Natural killer cell (primary cell): Measurements from ENCODE around the gene ZFHX2. TPM values are rescaled to one million over a fixed set of nuclear protein-coding genes. Genes with fewer than 3 reads are reported as not detected.

Experiments used
- ATAC-seq, 3 donors: fragments of 150-1000 bp in 2 of 3; fragments of 200-7000 bp in 1 of 3; cut with Tn5 transposase; 1 replicate in 1 of 3; 2 replicates in 2 of 3; pipeline ENCODE4 v1.10.0; 2021; ENCODE audit warnings: mild to moderate bottlenecking in 2 of 3, moderate library complexity in 2 of 3
- DNase-seq, 2 donors: peaks; one replicate each; pipeline versions ENCODE4 v3.0.0 to v3.0.0-alpha.2; 2013 to 2021; ENCODE audit warnings: mixed read lengths in 1 of 2
- H3K27ac ChIP-seq: one replicate; pipeline ENCODE4 v1.5.1; 2013; ENCODE audit warnings: mild to moderate bottlenecking, low read length
- H3K27me3 ChIP-seq: one replicate; pipeline ENCODE4 v1.6.1; 2013; ENCODE audit warnings: low read length; ENCODE audit not compliant: control insufficient read depth, insufficient read depth
- H3K36me3 ChIP-seq: one replicate; pipeline ENCODE4 v1.6.1; 2013; ENCODE audit warnings: low read length; ENCODE audit not compliant: control insufficient read depth, insufficient read depth
- H3K4me1 ChIP-seq: one replicate; pipeline ENCODE4 v1.6.1; 2013; ENCODE audit warnings: low read length; ENCODE audit not compliant: control insufficient read depth, insufficient read depth
- H3K4me3 ChIP-seq: one replicate; pipeline ENCODE4 v1.5.1; 2013; ENCODE audit warnings: low read length
- H3K9me3 ChIP-seq: one replicate; pipeline ENCODE4 v1.6.1; 2013; ENCODE audit warnings: low read length; ENCODE audit not compliant: control insufficient read depth, insufficient read depth
- H3K27ac Mint-ChIP-seq, 2 donors: one replicate each; pipeline ENCODE4 v1.8.0; 2022; ENCODE audit warnings: mild to moderate bottlenecking in 2 of 2, mixed read lengths in 2 of 2, moderate library complexity in 1 of 2
- H3K27me3 Mint-ChIP-seq, 2 donors: one replicate each; pipeline ENCODE4 v1.8.0; 2022; ENCODE audit warnings: low read depth in 2 of 2, mixed read lengths in 2 of 2
- H3K36me3 Mint-ChIP-seq: one replicate; pipeline ENCODE4 v1.8.0; 2022; ENCODE audit warnings: mixed read lengths
- H3K4me1 Mint-ChIP-seq, 2 donors: one replicate each; pipeline ENCODE4 v1.8.0; 2022; ENCODE audit warnings: mixed read lengths in 2 of 2
- H3K4me3 Mint-ChIP-seq: one replicate; pipeline ENCODE4 v1.8.0; 2022; ENCODE audit warnings: mild to moderate bottlenecking, moderate library complexity, mixed read lengths
- H3K9me3 Mint-ChIP-seq, 2 donors: one replicate each; pipeline ENCODE4 v1.8.0; 2022; ENCODE audit warnings: mixed read lengths in 2 of 2
- WGBS: methylation state at CpG from one replicate; pipeline ENCODE4 v1.1.7; 2013; ENCODE audit warnings: missing lambda C conversion rate; ENCODE audit not compliant: insufficient coverage; 5-methylcytosine and 5-hydroxymethylcytosine counted together
- intact Hi-C: fragments of 100-400 bp; cut with micrococcal nuclease; formaldehyde crosslinking; loops from one replicate; pipeline ENCODE4 v1.14.2; 2022
- total RNA-seq, 4 donors: library from RNA; stranded (reverse); fragments of 120-200 nt in 1 of 4; gene quantifications; one replicate each; pipeline versions ENCODE4 v1.2.3 to v1.2.4, GENCODE V29; 2013 to 2022
- TF ChIP-seq, protein P1 (sequence below): fragments of 200-600 bp; IDR thresholded peaks from one replicate; pipeline ENCODE4 v1.8.0; 2022; ENCODE audit warnings: antibody characterized with exemption

ZFHX2 gene
- total RNA-seq, 3 donors from 2014 or later (not counting 1 experiment from before 2014, with no cell fraction given): 0.07 to 0.72 (median 0.45) TPM

DNA sequence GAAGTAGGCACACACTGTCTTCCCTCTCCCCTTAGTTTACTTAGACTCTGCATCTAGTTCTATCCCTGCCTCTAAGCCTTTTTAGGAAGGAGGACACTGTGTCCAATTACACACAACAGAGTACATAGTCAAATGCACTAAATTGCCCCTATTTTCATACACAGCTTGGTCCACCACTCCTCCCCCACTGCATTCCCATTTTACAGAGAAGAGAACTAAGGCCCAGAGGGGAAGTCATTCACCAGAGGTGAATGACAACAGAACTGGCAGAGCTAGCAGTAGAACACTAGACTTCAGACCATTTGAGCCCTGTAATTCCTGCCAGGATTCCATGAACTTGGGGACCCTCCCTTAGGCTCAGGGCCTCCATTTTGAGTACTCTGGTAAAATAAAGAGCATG lies 28.2 kb upstream of the ZFHX2 start:
- no peak for DNase-seq
- no peaks in the 10 kb centered on the region for H3K9me3 Mint-ChIP-seq
- H3K4me1 ChIP-seq: peaks cover 16% of the 10 kb centered on the region
- H3K36me3 Mint-ChIP-seq: no peaks in the 10 kb centered on the region
- H3K27ac ChIP-seq: no peak overlapping the region
- H3K4me1 Mint-ChIP-seq: peaks cover 5 to 13% of the 10 kb centered on the region in 2 donors
- TF ChIP-seq, protein P1, sequence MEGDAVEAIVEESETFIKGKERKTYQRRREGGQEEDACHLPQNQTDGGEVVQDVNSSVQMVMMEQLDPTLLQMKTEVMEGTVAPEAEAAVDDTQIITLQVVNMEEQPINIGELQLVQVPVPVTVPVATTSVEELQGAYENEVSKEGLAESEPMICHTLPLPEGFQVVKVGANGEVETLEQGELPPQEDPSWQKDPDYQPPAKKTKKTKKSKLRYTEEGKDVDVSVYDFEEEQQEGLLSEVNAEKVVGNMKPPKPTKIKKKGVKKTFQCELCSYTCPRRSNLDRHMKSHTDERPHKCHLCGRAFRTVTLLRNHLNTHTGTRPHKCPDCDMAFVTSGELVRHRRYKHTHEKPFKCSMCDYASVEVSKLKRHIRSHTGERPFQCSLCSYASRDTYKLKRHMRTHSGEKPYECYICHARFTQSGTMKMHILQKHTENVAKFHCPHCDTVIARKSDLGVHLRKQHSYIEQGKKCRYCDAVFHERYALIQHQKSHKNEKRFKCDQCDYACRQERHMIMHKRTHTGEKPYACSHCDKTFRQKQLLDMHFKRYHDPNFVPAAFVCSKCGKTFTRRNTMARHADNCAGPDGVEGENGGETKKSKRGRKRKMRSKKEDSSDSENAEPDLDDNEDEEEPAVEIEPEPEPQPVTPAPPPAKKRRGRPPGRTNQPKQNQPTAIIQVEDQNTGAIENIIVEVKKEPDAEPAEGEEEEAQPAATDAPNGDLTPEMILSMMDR: no peak
- peaks cover 21% of the 10 kb centered on the region for H3K27me3 ChIP-seq
- peaks cover 43 to 52% of the 10 kb centered on the region in 2 donors for H3K27me3 Mint-ChIP-seq
- no peak overlapping the region for H3K27ac Mint-ChIP-seq
- intact Hi-C loops: no loop called here
- no peak for ATAC-seq
- no peaks in the 10 kb centered on the region for H3K36me3 ChIP-seq
- no peaks in the 10 kb centered on the region for H3K9me3 ChIP-seq
- H3K4me3 Mint-ChIP-seq: no peak overlapping the region
- no peak overlapping the region for H3K4me3 ChIP-seq

DNA sequence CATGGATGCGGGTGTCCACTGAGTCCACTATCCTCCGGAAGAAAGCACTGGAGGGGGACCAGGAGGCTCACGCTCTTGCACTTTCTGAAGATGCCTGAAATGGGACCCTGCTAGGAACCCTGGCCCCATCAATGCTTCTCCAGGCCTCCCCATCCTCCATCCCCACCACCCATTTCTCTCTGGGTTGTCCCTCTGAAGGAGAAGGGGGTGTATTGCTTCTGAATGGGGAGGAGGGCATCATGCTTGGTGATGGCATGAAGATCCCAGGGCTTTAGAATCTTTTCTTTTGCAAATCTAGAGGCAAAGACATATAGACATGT lies 27.7 kb upstream of the ZFHX2 start:
- H3K4me1 ChIP-seq: peaks cover 16% of the 10 kb centered on the region
- TF ChIP-seq, protein P1: no peak
- DNase-seq (no peak), ATAC-seq (no peak)
- Mint-ChIP-seq H3K27ac (no peak overlapping the region), H3K36me3 (no peaks in the 10 kb centered on the region), H3K27me3 (peaks cover 45 to 50% of the 10 kb centered on the region in 2 donors), H3K4me3 (no peak overlapping the region), H3K4me1 (peaks cover 5 to 13% of the 10 kb centered on the region in 2 donors), H3K9me3 (no peaks in the 10 kb centered on the region)
- no peaks in the 10 kb centered on the region for H3K9me3 ChIP-seq
- H3K27ac ChIP-seq: no peak overlapping the region
- H3K27me3 ChIP-seq: peaks cover 21% of the 10 kb centered on the region
- H3K36me3 ChIP-seq: no peaks in the 10 kb centered on the region
- WGBS: 88% methylated on average over 3 of the region's 3 CpGs
- no peak overlapping the region for H3K4me3 ChIP-seq
- intact Hi-C loops: no loop called here

GRCh38 chr14:23578560-23579310 lies 27.2 kb upstream of the ZFHX2 start, which contains the start of gene JPH4:
TSS of gene JPH4 (minus strand) at chr14:23578790. CDS start at chr14:23577453, 1,337 bp downstream.
- ATAC-seq: no peak
- H3K9me3 ChIP-seq: no peaks in the 10 kb centered on the region
- no peaks in the 10 kb centered on the region for H3K36me3 ChIP-seq
- H3K36me3 Mint-ChIP-seq: no peaks in the 10 kb centered on the region
- TF ChIP-seq, protein P1: no peak
- peaks cover 16% of the 10 kb centered on the region for H3K4me1 ChIP-seq
- H3K27ac ChIP-seq: no peak within 1 kb of the TSS
- 44% methylated on average over 18 of the region's 18 CpGs for WGBS
- H3K27me3 ChIP-seq: peaks cover 21% of the 10 kb centered on the region
- H3K27ac Mint-ChIP-seq: no peak within 1 kb of the TSS
- H3K9me3 Mint-ChIP-seq: no peaks in the 10 kb centered on the region
- H3K4me1 Mint-ChIP-seq: peaks cover 5 to 13% of the 10 kb centered on the region in 2 donors
- peak in 1 of 2 donors; percentile 9 for DNase-seq
- H3K27me3 Mint-ChIP-seq: peaks cover 42 to 45% of the 10 kb centered on the region in 2 donors
- intact Hi-C loops: no loop called here
- no peak within 1 kb of the TSS for H3K4me3 Mint-ChIP-seq
- H3K4me3 ChIP-seq: no peak within 1 kb of the TSS
